GM23338 (cell line): ENCODE results near the gene CCDC30. TPM values are rescaled to one million over a fixed set of nuclear protein-coding genes. Genes with fewer than 3 reads are reported as not detected.

ENCODE experiments used
- ATAC-seq: fragments of 200-7000 bp; cut with Tn5 transposase; 3 replicates; pipeline ENCODE4 v1.9.1; 2020
- DNase-seq: peaks from one replicate; pipeline ENCODE4 v3.0.0-alpha.2; 2015; ENCODE audit warnings: low spot score
- H2AFZ ChIP-seq: fragments of 200-600 bp; sonication (generic); 2 replicates; pipeline ENCODE4 v1.8.0; 2016; ENCODE audit warnings: antibody characterized with exemption, mild to moderate bottlenecking, moderate library complexity
- H3F3A ChIP-seq: fragments of 200-600 bp; sonication (generic); replicated peaks from 2 replicates; pipeline ENCODE4 v1.8.0; 2017; ENCODE audit warnings: antibody characterized with exemption, mixed run types, low read depth
- H3K27ac ChIP-seq: fragments of 200-600 bp; sonication (generic); 2 replicates; pipeline ENCODE4 v1.6.1; 2016; ENCODE audit warnings: low read depth
- H3K27me3 ChIP-seq: fragments of 200-600 bp; sonication (generic); 2 replicates; pipeline ENCODE4 v1.8.0; 2016; ENCODE audit warnings: mild to moderate bottlenecking, mixed run types, moderate library complexity; ENCODE audit not compliant: insufficient read depth
- H3K36me3 ChIP-seq: fragments of 200-600 bp; sonication (generic); 2 replicates; pipeline ENCODE4 v1.8.0; 2016; ENCODE audit warnings: mild to moderate bottlenecking; ENCODE audit not compliant: insufficient read depth
- H3K4me1 ChIP-seq: fragments of 200-600 bp; sonication (generic); 2 replicates; pipeline ENCODE4 v1.8.0; 2016; ENCODE audit warnings: mild to moderate bottlenecking, moderate library complexity; ENCODE audit not compliant: insufficient read depth
- H3K4me2 ChIP-seq: fragments of 200-600 bp; sonication (generic); 2 replicates; pipeline ENCODE4 v1.7.1; 2017; ENCODE audit warnings: mixed run types
- H3K4me3 ChIP-seq: fragments of 200-600 bp; sonication (generic); 2 replicates; pipeline ENCODE4 v1.6.1; 2016; ENCODE audit warnings: mixed run types
- H3K79me2 ChIP-seq: fragments of 200-600 bp; sonication (generic); replicated peaks from 2 replicates; pipeline ENCODE4 v1.8.0; 2017; ENCODE audit warnings: mild to moderate bottlenecking; ENCODE audit not compliant: insufficient read depth
- H3K9me2 ChIP-seq: fragments of 200-600 bp; sonication (generic); 2 replicates; pipeline ENCODE4 v1.8.0; 2017; ENCODE audit not compliant: insufficient read depth
- H4K20me1 ChIP-seq: fragments of 200-600 bp; sonication (generic); replicated peaks from 2 replicates; pipeline ENCODE4 v1.8.0; 2017; ENCODE audit warnings: mild to moderate bottlenecking; ENCODE audit not compliant: insufficient read depth
- H3K27ac Mint-ChIP-seq: 2 replicates; pipeline ENCODE4 v1.8.0; 2020; ENCODE audit warnings: inconsistent platforms, mild to moderate bottlenecking, moderate library complexity, mixed read lengths
- H3K27me3 Mint-ChIP-seq: 3 replicates; pipeline ENCODE4 v1.8.0; 2022; ENCODE audit warnings: low read depth, mild to moderate bottlenecking, moderate library complexity, mixed read lengths, inconsistent platforms; ENCODE audit not compliant: insufficient read depth, poor library complexity
- H3K36me3 Mint-ChIP-seq: 3 replicates; pipeline ENCODE4 v1.8.0; 2021; ENCODE audit warnings: low read depth, mild to moderate bottlenecking, inconsistent platforms, moderate library complexity, mixed read lengths
- H3K4me1 Mint-ChIP-seq: 3 replicates; pipeline ENCODE4 v1.8.0; 2020; ENCODE audit warnings: mild to moderate bottlenecking, inconsistent platforms, mixed read lengths
- H3K4me3 Mint-ChIP-seq: 3 replicates; pipeline ENCODE4 v1.8.0; 2021; ENCODE audit warnings: moderate library complexity, mild to moderate bottlenecking, inconsistent platforms, mixed read lengths
- H3K9me3 Mint-ChIP-seq: 3 replicates; pipeline ENCODE4 v1.8.0; 2020; ENCODE audit warnings: moderate library complexity, mild to moderate bottlenecking, inconsistent platforms, mixed read lengths
- CREB1 ChIP-seq: fragments of 250-450 bp; sonication (Bioruptor Pico); IDR thresholded peaks from 2 replicates; pipeline ENCODE4 v1.5.0; 2020; ENCODE audit warnings: low read depth, mild to moderate bottlenecking, moderate library complexity
- EZH2 ChIP-seq: fragments of 200-600 bp; sonication (generic); IDR thresholded peaks from one replicate; pipeline ENCODE4 v1.8.0; 2017; ENCODE audit warnings: antibody characterized with exemption, mild to moderate bottlenecking, low read depth; ENCODE audit not compliant: unreplicated experiment
- EZH2phosphoT487 ChIP-seq: fragments of 200-600 bp; sonication (generic); IDR thresholded peaks from one replicate; pipeline ENCODE4 v1.8.1; 2018; ENCODE audit warnings: antibody characterized with exemption; ENCODE audit not compliant: unreplicated experiment
- JUNB ChIP-seq: IDR thresholded peaks from one replicate; pipeline ENCODE4 v1.6.1; 2016; ENCODE audit warnings: antibody characterized with exemption; ENCODE audit not compliant: unreplicated experiment
- NANOG ChIP-seq: IDR thresholded peaks from 2 replicates; pipeline ENCODE4 v1.6.1; 2016; ENCODE audit warnings: antibody characterized with exemption, borderline replicate concordance
- POLR2AphosphoS5 ChIP-seq: IDR thresholded peaks from 2 replicates; pipeline ENCODE4 v1.6.1; 2016; ENCODE audit warnings: antibody characterized with exemption, low read depth
- STAT1 ChIP-seq: IDR thresholded peaks from one replicate; pipeline ENCODE4 v1.6.1; 2016; ENCODE audit warnings: antibody characterized with exemption; ENCODE audit not compliant: unreplicated experiment
- ZNF114 ChIP-seq: fragments of 250-450 bp; sonication (Bioruptor Pico); IDR thresholded peaks from 2 replicates; pipeline ENCODE4 v1.5.0; 2020; ENCODE audit warnings: mild to moderate bottlenecking, moderate library complexity
- ZNF331 ChIP-seq: fragments of 250-450 bp; sonication (Bioruptor Pico); IDR thresholded peaks from 2 replicates; pipeline ENCODE4 v1.5.0; 2020; ENCODE audit warnings: low read depth, mild to moderate bottlenecking, moderate library complexity
- polyA plus RNA-seq: library from polyadenylated mRNA; unstranded; fragments of >200 nt; fragmentation: Nextera tagmentation; extraction: Ambion mirVana; gene quantifications from 2 replicates; pipeline ENCODE4 v1.2.1, GENCODE V29; 2016
- total RNA-seq: library from RNA; depleted of rRNA; stranded (reverse); fragments of >200 nt; shearing (Covaris generic); gene quantifications from 2 replicates; pipeline ENCODE4 v1.2.3, GENCODE V29; 2014
- TF ChIP-seq, protein P1 (sequence below): IDR thresholded peaks from 2 replicates; pipeline ENCODE4 v1.6.1; 2016; ENCODE audit warnings: antibody characterized with exemption
- TF ChIP-seq, protein P2 (sequence below): fragments of 250-450 bp; sonication (Bioruptor Pico); IDR thresholded peaks from 2 replicates; pipeline ENCODE4 v1.5.0; 2020; ENCODE audit warnings: mild to moderate bottlenecking, moderate library complexity
- TF ChIP-seq, protein P3 (sequence below), 2 experiments: fragments of 200-600 bp in 1 of 2; sonication (generic) in 1 of 2; conservative IDR thresholded peaks; 2 replicates each; pipeline versions ENCODE4 v1.5.1 to v1.6.1; 2016 to 2017; ENCODE audit warnings: antibody characterized with exemption in 2 of 2, low read depth in 2 of 2, mild to moderate bottlenecking in 2 of 2, moderate library complexity in 1 of 2
- TF ChIP-seq, protein P4 (sequence below): IDR thresholded peaks from one replicate; pipeline ENCODE4 v1.6.1; 2018; ENCODE audit warnings: antibody characterized with exemption; ENCODE audit not compliant: unreplicated experiment

Gene CCDC30
- total and polyA plus RNA-seq, 2 experiments from 2014 or later = 0.56 to 1.8 TPM

DNA sequence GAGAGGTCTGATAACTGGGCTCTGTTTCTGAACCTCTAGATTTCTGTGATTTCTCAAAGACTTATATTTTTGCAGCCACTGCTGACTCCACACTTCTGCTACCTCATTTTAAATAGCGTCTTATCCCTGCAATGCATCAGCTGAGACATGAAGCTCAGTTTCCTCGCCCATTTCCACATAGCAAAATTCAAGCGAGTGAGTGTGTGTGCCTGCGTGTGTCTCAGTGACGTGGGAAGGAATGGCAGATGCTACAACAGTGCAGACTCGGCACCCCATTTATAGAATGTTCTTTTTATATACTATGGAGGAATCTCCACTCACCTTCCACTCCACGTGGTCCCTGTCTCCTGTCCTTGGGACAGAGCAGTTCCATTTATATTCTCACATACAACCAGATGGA, 43.0 kb upstream of the CCDC30 start:
- H4K20me1 ChIP-seq = no peaks in the 10 kb centered on the region
- no peaks in the 10 kb centered on the region for H3K9me2 ChIP-seq
- no peak overlapping the region for H3K4me3 ChIP-seq
- no peaks in the 10 kb centered on the region for H3K79me2 ChIP-seq
- H3F3A ChIP-seq = no peaks in the 10 kb centered on the region
- peaks cover 27% of the 10 kb centered on the region for H3K4me1 ChIP-seq
- H3K27ac ChIP-seq = no peak overlapping the region
- no peak overlapping the region for H3K4me3 Mint-ChIP-seq
- ATAC-seq (no peak), DNase-seq (no peak)
- no peak overlapping the region for H3K27ac Mint-ChIP-seq
- H3K27me3 ChIP-seq = no peaks in the 10 kb centered on the region
- peaks cover 11% of the 10 kb centered on the region for H3K27me3 Mint-ChIP-seq
- H2AFZ ChIP-seq = no peak overlapping the region
- no peaks in the 10 kb centered on the region for H3K36me3 Mint-ChIP-seq
- no peaks in the 10 kb centered on the region for H3K9me3 Mint-ChIP-seq
- no peak for TF ChIP-seq STAT1
- no peak for TF ChIP-seq EZH2phosphoT487
- TF ChIP-seq, protein P1, sequence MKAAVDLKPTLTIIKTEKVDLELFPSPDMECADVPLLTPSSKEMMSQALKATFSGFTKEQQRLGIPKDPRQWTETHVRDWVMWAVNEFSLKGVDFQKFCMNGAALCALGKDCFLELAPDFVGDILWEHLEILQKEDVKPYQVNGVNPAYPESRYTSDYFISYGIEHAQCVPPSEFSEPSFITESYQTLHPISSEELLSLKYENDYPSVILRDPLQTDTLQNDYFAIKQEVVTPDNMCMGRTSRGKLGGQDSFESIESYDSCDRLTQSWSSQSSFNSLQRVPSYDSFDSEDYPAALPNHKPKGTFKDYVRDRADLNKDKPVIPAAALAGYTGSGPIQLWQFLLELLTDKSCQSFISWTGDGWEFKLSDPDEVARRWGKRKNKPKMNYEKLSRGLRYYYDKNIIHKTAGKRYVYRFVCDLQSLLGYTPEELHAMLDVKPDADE = no peak
- no peak for TF ChIP-seq NANOG
- no peak for TF ChIP-seq ZNF331
- TF ChIP-seq, protein P2, sequence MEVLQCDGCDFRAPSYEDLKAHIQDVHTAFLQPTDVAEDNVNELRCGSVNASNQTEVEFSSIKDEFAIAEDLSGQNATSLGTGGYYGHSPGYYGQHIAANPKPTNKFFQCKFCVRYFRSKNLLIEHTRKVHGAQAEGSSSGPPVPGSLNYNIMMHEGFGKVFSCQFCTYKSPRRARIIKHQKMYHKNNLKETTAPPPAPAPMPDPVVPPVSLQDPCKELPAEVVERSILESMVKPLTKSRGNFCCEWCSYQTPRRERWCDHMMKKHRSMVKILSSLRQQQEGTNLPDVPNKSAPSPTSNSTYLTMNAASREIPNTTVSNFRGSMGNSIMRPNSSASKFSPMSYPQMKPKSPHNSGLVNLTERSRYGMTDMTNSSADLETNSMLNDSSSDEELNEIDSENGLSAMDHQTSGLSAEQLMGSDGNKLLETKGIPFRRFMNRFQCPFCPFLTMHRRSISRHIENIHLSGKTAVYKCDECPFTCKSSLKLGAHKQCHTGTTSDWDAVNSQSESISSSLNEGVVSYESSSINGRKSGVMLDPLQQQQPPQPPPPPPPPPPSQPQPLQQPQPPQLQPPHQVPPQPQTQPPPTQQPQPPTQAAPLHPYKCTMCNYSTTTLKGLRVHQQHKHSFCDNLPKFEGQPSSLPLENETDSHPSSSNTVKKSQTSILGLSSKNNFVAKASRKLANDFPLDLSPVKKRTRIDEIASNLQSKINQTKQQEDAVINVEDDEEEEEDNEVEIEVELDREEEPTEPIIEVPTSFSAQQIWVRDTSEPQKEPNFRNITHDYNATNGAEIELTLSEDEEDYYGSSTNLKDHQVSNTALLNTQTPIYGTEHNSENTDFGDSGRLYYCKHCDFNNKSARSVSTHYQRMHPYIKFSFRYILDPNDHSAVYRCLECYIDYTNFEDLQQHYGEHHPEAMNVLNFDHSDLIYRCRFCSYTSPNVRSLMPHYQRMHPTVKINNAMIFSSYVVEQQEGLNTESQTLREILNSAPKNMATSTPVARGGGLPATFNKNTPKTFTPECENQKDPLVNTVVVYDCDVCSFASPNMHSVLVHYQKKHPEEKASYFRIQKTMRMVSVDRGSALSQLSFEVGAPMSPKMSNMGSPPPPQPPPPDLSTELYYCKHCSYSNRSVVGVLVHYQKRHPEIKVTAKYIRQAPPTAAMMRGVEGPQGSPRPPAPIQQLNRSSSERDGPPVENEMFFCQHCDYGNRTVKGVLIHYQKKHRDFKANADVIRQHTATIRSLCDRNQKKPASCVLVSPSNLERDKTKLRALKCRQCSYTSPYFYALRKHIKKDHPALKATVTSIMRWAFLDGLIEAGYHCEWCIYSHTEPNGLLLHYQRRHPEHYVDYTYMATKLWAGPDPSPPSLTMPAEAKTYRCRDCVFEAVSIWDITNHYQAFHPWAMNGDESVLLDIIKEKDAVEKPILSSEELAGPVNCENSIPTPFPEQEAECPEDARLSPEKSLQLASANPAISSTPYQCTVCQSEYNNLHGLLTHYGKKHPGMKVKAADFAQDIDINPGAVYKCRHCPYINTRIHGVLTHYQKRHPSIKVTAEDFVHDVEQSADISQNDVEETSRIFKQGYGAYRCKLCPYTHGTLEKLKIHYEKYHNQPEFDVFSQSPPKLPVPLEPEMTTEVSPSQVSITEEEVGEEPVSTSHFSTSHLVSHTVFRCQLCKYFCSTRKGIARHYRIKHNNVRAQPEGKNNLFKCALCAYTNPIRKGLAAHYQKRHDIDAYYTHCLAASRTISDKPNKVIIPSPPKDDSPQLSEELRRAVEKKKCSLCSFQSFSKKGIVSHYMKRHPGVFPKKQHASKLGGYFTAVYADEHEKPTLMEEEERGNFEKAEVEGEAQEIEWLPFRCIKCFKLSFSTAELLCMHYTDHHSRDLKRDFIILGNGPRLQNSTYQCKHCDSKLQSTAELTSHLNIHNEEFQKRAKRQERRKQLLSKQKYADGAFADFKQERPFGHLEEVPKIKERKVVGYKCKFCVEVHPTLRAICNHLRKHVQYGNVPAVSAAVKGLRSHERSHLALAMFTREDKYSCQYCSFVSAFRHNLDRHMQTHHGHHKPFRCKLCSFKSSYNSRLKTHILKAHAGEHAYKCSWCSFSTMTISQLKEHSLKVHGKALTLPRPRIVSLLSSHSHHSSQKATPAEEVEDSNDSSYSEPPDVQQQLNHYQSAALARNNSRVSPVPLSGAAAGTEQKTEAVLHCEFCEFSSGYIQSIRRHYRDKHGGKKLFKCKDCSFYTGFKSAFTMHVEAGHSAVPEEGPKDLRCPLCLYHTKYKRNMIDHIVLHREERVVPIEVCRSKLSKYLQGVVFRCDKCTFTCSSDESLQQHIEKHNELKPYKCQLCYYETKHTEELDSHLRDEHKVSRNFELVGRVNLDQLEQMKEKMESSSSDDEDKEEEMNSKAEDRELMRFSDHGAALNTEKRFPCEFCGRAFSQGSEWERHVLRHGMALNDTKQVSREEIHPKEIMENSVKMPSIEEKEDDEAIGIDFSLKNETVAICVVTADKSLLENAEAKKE (CRISPR knock-in tag) = no peak
- TF ChIP-seq, protein P3, sequence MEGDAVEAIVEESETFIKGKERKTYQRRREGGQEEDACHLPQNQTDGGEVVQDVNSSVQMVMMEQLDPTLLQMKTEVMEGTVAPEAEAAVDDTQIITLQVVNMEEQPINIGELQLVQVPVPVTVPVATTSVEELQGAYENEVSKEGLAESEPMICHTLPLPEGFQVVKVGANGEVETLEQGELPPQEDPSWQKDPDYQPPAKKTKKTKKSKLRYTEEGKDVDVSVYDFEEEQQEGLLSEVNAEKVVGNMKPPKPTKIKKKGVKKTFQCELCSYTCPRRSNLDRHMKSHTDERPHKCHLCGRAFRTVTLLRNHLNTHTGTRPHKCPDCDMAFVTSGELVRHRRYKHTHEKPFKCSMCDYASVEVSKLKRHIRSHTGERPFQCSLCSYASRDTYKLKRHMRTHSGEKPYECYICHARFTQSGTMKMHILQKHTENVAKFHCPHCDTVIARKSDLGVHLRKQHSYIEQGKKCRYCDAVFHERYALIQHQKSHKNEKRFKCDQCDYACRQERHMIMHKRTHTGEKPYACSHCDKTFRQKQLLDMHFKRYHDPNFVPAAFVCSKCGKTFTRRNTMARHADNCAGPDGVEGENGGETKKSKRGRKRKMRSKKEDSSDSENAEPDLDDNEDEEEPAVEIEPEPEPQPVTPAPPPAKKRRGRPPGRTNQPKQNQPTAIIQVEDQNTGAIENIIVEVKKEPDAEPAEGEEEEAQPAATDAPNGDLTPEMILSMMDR (conservative IDR thresholded peaks at IDR 0.05; ENCODE audit: low read depth in 2 of 2) = no peak
- TF ChIP-seq CREB1 (CRISPR knock-in tag) = no peak
- TF ChIP-seq EZH2 = no peak
- no peak for TF ChIP-seq JUNB
- TF ChIP-seq, protein P4, sequence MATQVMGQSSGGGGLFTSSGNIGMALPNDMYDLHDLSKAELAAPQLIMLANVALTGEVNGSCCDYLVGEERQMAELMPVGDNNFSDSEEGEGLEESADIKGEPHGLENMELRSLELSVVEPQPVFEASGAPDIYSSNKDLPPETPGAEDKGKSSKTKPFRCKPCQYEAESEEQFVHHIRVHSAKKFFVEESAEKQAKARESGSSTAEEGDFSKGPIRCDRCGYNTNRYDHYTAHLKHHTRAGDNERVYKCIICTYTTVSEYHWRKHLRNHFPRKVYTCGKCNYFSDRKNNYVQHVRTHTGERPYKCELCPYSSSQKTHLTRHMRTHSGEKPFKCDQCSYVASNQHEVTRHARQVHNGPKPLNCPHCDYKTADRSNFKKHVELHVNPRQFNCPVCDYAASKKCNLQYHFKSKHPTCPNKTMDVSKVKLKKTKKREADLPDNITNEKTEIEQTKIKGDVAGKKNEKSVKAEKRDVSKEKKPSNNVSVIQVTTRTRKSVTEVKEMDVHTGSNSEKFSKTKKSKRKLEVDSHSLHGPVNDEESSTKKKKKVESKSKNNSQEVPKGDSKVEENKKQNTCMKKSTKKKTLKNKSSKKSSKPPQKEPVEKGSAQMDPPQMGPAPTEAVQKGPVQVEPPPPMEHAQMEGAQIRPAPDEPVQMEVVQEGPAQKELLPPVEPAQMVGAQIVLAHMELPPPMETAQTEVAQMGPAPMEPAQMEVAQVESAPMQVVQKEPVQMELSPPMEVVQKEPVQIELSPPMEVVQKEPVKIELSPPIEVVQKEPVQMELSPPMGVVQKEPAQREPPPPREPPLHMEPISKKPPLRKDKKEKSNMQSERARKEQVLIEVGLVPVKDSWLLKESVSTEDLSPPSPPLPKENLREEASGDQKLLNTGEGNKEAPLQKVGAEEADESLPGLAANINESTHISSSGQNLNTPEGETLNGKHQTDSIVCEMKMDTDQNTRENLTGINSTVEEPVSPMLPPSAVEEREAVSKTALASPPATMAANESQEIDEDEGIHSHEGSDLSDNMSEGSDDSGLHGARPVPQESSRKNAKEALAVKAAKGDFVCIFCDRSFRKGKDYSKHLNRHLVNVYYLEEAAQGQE = no peak
- TF ChIP-seq POLR2AphosphoS5 = no peak
- TF ChIP-seq ZNF114 = no peak
- H3K36me3 ChIP-seq = no peaks in the 10 kb centered on the region
- H3K4me1 Mint-ChIP-seq = peaks cover 37% of the 10 kb centered on the region
- H3K4me2 ChIP-seq = no peak overlapping the region
